NCI-H524 (cell line): ENCODE measurements around the gene ATP13A3.
A peak's percentile ranks its signal among the peaks of the same experiment; 100 is the strongest.

ENCODE experiments used
- DNase-seq, 2 experiments: peaks; one replicate each; lab custom pipeline; 2025; lab: John Stamatoyannopoulos, UW

ATP13A3 gene

GRCh38 chr3:194392576-194392975, 94.2 kb downstream of the ATP13A3 start:
- peak; percentile 40 to 71 for DNase-seq

DNA sequence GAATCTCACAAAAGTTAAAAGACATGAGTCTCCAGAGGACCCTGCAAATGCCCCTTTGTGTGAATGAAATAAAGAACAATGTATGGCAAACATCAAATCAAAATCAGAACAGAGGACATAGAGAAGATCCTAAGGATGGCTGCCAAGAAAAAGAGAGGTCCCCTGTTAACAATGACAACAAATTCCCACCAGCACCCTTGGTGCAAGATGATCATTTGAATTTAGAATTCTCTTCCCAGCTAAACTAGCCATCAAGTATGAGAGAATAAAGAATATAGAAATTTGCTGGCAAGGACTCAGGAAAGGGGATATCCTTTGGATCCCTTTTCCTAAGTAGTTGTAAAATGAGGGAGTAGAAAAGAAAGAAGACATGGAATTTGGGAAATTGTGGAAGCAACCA, 96.0 kb downstream of the ATP13A3 start:
- no peak for DNase-seq

DNA sequence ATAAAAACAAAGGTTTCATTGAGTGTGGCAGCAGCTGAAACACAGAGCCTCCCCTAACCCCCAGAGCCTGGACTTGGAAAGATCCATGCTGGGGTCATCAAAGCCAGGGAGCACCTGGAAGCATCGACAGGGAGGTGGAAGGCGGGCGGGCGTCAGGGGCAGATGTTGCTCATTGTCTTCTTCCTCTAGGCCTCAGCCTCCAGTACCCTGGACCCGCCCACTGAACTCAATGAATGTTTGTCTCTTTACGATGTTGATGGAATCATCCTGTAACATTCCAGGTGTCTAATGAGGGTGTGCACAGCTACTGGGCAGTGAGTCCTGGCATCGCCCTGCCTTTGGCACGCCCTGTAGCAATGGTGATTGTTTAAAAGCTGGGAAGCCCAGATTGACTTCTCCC, 97.5 kb downstream of the ATP13A3 start:
- DNase-seq = no peak

DNA sequence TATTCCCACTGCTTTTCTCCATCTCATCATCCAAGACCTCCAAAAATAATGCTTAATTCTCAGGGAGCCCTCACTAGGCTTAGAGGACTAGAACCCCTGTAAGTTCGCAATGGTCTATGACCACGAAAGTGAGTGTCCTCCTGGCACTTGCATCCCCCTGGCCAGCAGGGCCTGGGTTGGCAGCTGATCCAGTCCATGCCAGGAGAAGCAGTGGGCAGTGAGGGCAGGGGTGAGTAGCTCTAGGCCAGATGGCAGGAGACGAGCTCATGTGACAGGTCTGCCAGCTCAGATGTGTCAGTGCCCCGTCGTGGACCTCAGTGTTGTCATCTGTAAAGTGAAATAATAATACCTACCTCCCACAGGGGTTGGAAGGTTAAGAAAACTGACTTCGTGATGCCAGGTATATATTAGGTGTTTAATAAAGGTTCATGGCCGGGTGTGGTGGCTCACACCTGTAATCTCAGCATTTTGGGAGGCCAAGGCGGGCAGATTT, 98.8 kb downstream of the ATP13A3 start:
- DNase-seq = no peak

DNA sequence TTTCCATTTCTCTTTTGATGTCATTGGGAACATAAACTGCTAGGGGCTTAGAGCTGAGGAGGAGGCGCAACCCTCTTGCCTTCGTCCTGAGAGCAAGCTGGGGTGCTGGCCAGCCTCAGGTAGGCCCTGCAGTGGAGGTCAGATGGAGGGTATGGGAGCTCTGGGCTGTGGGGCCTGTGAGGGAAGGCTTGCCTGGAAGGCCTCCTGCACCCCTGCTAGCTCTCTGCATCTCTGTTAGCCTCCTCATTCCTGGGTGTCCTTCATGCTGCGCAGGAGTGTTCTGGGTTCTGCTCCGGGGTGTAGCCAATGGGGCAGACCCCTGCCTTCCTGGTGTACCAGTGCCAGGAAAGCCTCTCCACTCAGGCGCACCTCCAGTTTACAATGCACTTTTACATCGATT, 99.5 kb downstream of the ATP13A3 start:
- no peak for DNase-seq

DNA sequence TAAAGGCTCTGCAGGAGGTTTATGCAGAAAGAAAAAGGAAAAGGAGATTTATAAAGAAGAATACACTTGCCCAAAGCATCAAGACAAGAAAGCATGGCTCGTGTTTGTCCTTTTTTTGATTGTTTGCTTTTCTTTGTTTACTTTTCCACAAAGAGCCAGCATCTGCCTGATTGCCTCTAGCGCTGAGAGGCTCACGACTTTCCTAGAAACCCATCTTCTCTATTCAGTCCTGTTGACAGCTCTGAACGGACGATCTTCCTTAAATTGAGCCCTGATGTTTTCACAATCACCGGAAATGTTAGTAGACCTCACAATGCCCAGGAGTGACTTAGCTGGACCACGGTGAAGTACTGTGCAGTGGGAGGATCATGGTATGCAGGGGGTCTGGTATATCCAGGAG, 100.2 kb downstream of the ATP13A3 start:
- no peak for DNase-seq

GRCh38 chr3:194386066-194386465, 100.7 kb downstream of the ATP13A3 start:
- no peak for DNase-seq

DNA sequence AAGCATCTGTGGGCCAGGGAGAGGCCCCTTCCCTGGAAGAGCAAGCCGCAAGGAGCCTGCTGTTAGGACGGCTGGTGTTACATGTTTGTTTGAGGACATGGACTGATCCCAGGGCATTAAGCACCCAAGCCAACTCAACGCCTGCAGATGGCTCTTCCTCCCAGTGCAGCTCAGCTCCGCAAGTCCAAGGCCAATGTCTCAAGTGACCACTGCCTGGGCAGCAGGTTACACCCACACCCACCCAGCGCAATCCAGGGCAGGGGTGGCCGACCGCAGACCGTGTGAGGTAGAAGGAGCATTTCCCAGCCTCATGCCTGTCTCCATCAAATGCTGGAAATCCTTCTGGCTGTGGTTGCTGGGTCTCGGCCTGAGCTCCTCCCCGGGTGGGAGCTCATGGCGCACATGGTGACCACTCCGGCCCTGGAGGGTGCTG, 102.2 kb downstream of the ATP13A3 start:
- no peak for DNase-seq

GRCh38 chr3:194384156-194384555, 102.6 kb downstream of the ATP13A3 start:
- DNase-seq = no peak

DNA sequence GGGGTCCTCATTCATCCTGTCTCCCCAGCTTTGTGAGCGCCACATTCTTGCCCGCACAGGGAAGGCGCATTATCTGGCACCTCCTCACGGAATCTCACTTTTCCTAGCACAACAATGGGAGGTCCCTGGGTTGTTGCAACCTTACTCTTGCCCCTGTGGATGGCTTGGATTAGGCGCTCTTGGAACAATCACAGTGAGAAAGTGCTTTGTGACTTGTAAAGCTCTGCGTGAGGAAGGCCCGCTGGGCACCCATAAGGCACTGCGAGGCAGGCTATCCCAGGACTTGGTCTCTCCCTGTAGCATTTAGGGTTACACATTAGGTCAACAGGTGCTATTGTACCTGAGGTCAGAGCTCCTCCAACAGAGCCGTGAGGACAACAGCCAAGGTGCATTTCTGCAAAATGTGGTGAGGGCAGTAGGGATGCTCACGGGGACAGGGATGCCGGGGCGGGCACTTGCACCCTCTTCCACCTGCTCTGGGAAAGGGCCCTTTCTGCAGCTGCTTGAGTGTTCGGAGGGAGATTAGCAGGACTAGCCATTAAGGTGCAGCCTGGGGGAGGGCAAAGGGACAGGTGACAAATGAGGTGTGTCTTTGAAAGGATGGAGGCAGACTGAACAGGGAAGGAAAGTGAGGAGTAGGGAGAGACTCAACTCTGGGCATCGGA, 103.4 kb downstream of the ATP13A3 start:
- no peak for DNase-seq

DNA sequence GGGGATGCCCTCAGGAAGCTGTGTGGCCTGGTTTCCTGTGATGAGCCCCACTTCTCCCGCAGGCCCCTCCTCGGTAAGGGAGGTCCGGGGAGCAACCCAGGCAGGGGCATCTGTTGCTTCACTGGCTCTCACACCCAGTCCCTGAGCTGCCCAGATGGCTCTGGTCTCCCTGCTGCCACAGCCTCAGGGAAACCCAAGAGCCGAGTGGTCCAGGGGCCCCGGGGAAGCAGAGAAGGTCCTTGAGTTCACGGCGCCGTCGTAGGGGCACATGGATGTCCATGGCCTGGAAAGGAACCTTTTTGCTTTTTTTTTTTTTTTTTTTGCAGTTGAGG, 103.9 kb downstream of the ATP13A3 start:
- peak; percentile 25 to 57 for DNase-seq

DNA sequence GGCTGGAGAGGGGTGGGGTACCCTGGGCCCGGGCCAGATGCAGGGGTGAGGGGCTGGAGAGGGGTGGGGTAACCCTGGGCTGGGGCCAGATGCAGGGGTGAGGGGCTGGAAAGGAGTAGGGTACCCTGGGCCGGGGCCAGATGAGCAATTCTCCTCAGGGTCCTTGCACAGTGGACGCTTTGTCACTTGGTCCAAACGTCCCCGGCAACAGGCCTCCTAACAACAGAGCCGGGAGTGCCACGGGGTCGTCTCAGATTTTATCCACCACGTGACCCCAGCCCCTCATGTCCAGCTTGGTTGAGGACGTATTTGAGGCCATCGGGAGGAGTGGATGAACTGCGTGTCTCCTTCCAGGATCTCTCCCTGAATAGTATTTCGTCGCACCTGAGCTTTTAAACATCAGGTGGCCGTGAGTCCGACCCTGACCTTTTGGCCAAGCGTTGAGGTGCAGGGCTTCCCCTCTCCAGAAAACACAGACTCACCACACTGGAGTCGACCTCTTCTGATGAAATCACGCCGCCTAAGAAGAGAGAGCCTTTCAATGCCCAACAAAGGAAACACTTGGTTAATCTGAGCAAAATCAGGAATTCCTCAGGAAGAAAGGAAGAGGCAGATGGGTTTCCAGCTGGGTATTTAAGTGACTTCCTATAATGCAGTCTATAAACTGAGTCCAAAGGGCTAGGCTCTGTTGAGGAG, 104.5 kb downstream of the ATP13A3 start:
- DNase-seq = no peak

DNA sequence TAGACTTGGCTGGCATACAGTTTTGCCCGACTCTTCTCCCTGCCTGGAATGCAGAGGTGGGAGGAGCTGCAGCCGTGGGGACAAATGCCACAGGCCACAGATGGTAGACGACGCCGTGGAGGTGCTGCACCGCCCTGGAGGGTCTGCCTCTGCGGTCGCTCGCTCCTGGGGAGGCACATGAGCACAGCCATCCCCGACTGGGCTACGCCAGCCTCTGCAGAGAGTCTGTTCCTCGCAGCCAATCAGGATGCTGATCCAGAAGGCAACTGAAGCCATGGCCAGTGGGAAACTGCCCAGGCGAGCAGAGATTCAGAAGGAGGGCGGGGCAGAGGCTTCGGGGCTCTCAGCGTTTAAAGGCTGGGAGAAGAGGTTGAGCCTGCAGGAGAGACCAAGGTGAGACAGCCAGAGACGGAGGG, 105.3 kb downstream of the ATP13A3 start:
- DNase-seq = peak in 1 of 2 experiments; percentile 52

- peak in 1 of 2 experiments; percentile 21 for DNase-seq
Observed at GRCh38 chr3:194380326-194380725, 106.5 kb downstream of the ATP13A3 start.

- DNase-seq = no peak
Observed at GRCh38 chr3:194379651-194380050, 107.2 kb downstream of the ATP13A3 start.

GRCh38 chr3:194379231-194379630, 107.6 kb downstream of the ATP13A3 start:
- DNase-seq = no peak

DNA sequence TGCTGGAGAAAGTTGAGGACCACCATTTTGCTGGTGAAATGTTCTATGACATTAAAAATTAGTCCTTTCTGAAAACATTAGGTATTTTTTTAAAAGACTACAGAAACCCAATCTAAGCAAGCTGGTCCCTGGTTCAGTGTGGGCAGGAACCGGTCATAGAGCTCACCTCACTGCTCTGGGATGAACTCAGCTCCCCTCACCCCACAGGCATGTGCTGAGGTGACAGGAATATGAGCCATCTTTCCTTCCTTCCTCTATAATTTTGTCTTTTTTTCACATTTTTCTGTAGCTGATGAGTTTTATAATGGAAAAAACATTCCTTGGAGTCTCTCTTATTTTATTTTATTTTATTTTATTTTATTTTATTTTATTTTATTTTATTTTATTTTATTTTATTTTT, 109.1 kb downstream of the ATP13A3 start:
- no peak for DNase-seq

- DNase-seq = no peak
Observed at GRCh38 chr3:194376241-194376560, 110.6 kb downstream of the ATP13A3 start.

DNA sequence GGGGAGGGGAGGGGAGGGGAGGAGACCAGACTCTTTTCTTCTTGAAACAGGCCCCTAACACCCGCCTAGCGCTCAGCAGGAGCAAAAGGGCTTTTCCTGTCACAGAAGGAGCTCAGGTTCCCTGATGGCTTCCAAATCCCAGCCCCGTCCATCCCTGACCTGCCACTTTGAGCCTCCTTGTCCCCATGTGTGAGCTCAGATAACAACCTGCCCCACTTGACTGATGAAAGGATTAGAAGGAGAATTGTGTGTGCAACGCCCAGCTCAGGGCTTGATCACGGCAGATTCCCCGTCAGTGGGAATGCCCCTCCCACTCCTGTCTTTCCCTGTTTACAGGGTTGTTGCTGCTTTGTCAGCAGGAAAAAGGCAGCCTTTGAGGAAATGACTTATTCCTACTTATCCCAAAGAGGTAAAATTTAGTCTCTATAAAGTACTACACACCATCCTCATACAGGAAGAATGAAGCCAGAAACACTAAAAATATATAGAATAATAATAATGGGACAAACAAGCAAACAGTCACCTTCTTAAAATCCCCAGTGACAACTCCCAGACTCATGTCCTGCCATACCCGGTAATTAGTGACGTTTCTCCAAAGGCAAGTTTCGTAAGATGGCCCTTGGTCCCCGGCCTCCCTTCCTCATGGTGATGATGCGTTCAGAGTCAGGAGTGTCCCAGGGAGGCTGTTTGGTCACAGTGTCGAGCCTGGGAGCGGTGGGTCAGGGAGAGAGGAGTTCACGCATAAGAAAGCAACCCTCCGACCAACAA, 111.1 kb downstream of the ATP13A3 start:
- peak; percentile 95 to 97 for DNase-seq

- DNase-seq = peak in 1 of 2 experiments; percentile 55
Observed at GRCh38 chr3:194374935-194375334, 111.9 kb downstream of the ATP13A3 start.

DNA sequence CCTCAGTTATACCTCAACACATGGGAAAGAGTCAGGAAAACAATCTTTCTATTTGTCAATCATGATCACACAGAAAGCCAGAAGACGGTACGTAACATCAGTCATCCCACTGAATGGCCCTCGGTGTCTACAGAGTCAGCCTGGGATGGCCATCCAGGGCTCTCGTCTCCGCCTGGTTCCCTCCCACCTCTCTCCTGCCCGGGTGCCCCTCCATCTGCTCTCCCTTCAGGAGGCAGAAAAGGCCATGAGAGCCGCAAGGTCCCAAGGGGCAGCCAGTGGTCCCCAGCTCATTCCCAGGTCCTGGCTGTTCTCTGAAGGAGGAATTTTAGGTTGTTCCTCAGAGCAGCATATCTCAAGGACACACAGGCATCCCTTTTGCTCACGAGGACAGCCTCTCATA, 112.9 kb downstream of the ATP13A3 start:
- DNase-seq = peak; percentile 36 to 69

GRCh38 chr3:194373028-194373427, 113.8 kb downstream of the ATP13A3 start:
- no peak for DNase-seq

GRCh38 chr3:194370753-194371152, 116.0 kb downstream of the ATP13A3 start:
- DNase-seq = no peak
